Neural cell (in vitro differentiated cells): ENCODE data around the gene ZNF831. TPM values are rescaled to one million over a fixed set of nuclear protein-coding genes. Genes with fewer than 3 reads are reported as not detected.

Experiments used
- H2AFZ ChIP-seq: fragments of 200-600, 300-800 bp; sonication (generic), shearing (Covaris generic); 2 replicates; pipeline ENCODE4 v1.6.0; 2014; ENCODE audit warnings: low read depth, mild to moderate bottlenecking, antibody characterized with exemption, low read length, moderate library complexity
- H3F3A ChIP-seq: fragments of 200-600 bp; shearing (Covaris generic); 2 replicates; pipeline ENCODE4 v1.6.1; 2016; ENCODE audit warnings: mild to moderate bottlenecking, moderate library complexity, mixed read lengths, antibody characterized with exemption, low read length; ENCODE audit not compliant: insufficient read depth, poor library complexity, severe bottlenecking
- H3K27ac ChIP-seq: fragments of 200-600, 300-800 bp; sonication (generic), shearing (Covaris generic); 2 replicates; pipeline ENCODE4 v1.5.1; 2014; ENCODE audit warnings: mild to moderate bottlenecking, low read length, moderate library complexity
- H3K27me3 ChIP-seq: fragments of 300-800, 200-600 bp; sonication (generic), shearing (Covaris generic); 2 replicates; pipeline ENCODE4 v1.6.0; 2014; ENCODE audit warnings: mild to moderate bottlenecking, low read depth, low read length, moderate library complexity; ENCODE audit not compliant: insufficient read depth
- H3K36me3 ChIP-seq: fragments of 300-800, 200-600 bp; sonication (generic), shearing (Covaris generic); 2 replicates; pipeline ENCODE4 v1.5.1; 2014; ENCODE audit warnings: mild to moderate bottlenecking, antibody characterized with exemption, low read length, moderate library complexity; ENCODE audit not compliant: insufficient read depth
- H3K4me2 ChIP-seq: fragments of 300-800, 200-600 bp; sonication (generic), shearing (Covaris generic); 2 replicates; pipeline ENCODE4 v1.6.0; 2014; ENCODE audit warnings: mild to moderate bottlenecking, low read length
- H3K4me3 ChIP-seq: fragments of 300-800, 200-600 bp; sonication (generic), shearing (Covaris generic); 2 replicates; pipeline ENCODE4 v1.5.1; 2014; ENCODE audit warnings: mild to moderate bottlenecking, low read length, moderate library complexity
- H3K79me2 ChIP-seq: fragments of 200-600 bp; shearing (Covaris generic); replicated peaks from 2 replicates; pipeline ENCODE4 v1.6.0; 2014; ENCODE audit warnings: mild to moderate bottlenecking, low read length, moderate library complexity; ENCODE audit not compliant: insufficient read depth
- H3K9ac ChIP-seq: fragments of 300-800, 200-600 bp; sonication (generic), shearing (Covaris generic); 2 replicates; pipeline ENCODE4 v1.6.1; 2016; ENCODE audit warnings: mild to moderate bottlenecking, low read length, mixed read lengths
- H3K9me2 ChIP-seq: fragments of 200-600 bp; shearing (Covaris generic); 2 replicates; pipeline ENCODE4 v1.6.1; 2016; ENCODE audit warnings: mild to moderate bottlenecking, low read length, mixed read lengths; ENCODE audit not compliant: insufficient read depth
- H3K9me3 ChIP-seq: fragments of 200-600, 300-800 bp; sonication (generic), shearing (Covaris generic); 2 replicates; pipeline ENCODE4 v1.6.1; 2016; ENCODE audit warnings: mild to moderate bottlenecking, mixed run types, low read length, moderate library complexity, mixed read lengths
- H4K20me1 ChIP-seq: fragments of 200-600 bp; shearing (Covaris generic); 2 replicates; pipeline ENCODE4 v1.6.1; 2016; ENCODE audit warnings: mild to moderate bottlenecking, mixed run types; ENCODE audit not compliant: insufficient read depth
- EP300 ChIP-seq: fragments of 450-650 bp; conservative IDR thresholded peaks from 2 replicates; pipeline ENCODE4 v1.6.1; 2014; ENCODE audit warnings: antibody characterized with exemption, mild to moderate bottlenecking, moderate library complexity; ENCODE audit not compliant: poor library complexity, severe bottlenecking
- EZH2 ChIP-seq: fragments of 200-600, 300-800 bp; shearing (Covaris generic), sonication (generic); IDR thresholded peaks from 2 replicates; pipeline ENCODE4 v1.6.1; 2014; ENCODE audit warnings: antibody characterized with exemption, low read length, borderline replicate concordance, mild to moderate bottlenecking; ENCODE audit not compliant: insufficient read depth, poor library complexity, severe bottlenecking
- MXI1 ChIP-seq: fragments of 450-650 bp; conservative IDR thresholded peaks from 2 replicates; pipeline ENCODE4 v1.6.1; 2014; ENCODE audit warnings: antibody characterized with exemption, mild to moderate bottlenecking; ENCODE audit not compliant: poor library complexity, severe bottlenecking
- POLR2AphosphoS5 ChIP-seq: IDR thresholded peaks from 2 replicates; pipeline ENCODE4 v1.6.1; 2012
- RAD21 ChIP-seq: fragments of 450-650 bp; conservative IDR thresholded peaks from 2 replicates; pipeline ENCODE4 v1.6.1; 2014; ENCODE audit warnings: antibody characterized with exemption, mild to moderate bottlenecking, moderate library complexity
- REST ChIP-seq: IDR thresholded peaks from 2 replicates; pipeline ENCODE4 v1.6.1; 2012; ENCODE audit warnings: borderline replicate concordance
- SMC3 ChIP-seq: fragments of 450-650 bp; conservative IDR thresholded peaks from 2 replicates; pipeline ENCODE4 v1.6.1; 2014; ENCODE audit warnings: antibody characterized with exemption, mild to moderate bottlenecking, moderate library complexity; ENCODE audit not compliant: poor library complexity
- TAF1 ChIP-seq: IDR thresholded peaks from 2 replicates; pipeline ENCODE4 v1.6.1; 2012; ENCODE audit warnings: low read depth
- polyA plus RNA-seq: library from polyadenylated mRNA; depleted of rRNA; stranded (reverse); fragments of >200 nt; gene quantifications from 2 replicates; pipeline ENCODE4 v1.2.3, GENCODE V29; 2014
- TF ChIP-seq, protein P1 (sequence below): fragments of 450-650 bp; IDR thresholded peaks from 2 replicates; pipeline ENCODE4 v1.5.1; 2014; ENCODE audit warnings: antibody characterized with exemption, mild to moderate bottlenecking, moderate library complexity; ENCODE audit not compliant: poor library complexity, severe bottlenecking

Gene ZNF831
- polyA plus RNA-seq, 1 donor from 2014 or later: not detected

- TF ChIP-seq SMC3 (no peak), EP300 (no peak), TAF1 (no peak), EZH2 (no peak), REST (no peak), MXI1 (no peak), RAD21 (no peak), POLR2AphosphoS5 (no peak)
- TF ChIP-seq, protein P1, sequence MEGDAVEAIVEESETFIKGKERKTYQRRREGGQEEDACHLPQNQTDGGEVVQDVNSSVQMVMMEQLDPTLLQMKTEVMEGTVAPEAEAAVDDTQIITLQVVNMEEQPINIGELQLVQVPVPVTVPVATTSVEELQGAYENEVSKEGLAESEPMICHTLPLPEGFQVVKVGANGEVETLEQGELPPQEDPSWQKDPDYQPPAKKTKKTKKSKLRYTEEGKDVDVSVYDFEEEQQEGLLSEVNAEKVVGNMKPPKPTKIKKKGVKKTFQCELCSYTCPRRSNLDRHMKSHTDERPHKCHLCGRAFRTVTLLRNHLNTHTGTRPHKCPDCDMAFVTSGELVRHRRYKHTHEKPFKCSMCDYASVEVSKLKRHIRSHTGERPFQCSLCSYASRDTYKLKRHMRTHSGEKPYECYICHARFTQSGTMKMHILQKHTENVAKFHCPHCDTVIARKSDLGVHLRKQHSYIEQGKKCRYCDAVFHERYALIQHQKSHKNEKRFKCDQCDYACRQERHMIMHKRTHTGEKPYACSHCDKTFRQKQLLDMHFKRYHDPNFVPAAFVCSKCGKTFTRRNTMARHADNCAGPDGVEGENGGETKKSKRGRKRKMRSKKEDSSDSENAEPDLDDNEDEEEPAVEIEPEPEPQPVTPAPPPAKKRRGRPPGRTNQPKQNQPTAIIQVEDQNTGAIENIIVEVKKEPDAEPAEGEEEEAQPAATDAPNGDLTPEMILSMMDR: no peak
- Histone ChIP-seq H3K4me2 (no peak overlapping the region), H2AFZ (no peak overlapping the region)
Measured at GRCh38 chr20:59157064-59157463, 6.6 kb upstream of the ZNF831 start.

DNA sequence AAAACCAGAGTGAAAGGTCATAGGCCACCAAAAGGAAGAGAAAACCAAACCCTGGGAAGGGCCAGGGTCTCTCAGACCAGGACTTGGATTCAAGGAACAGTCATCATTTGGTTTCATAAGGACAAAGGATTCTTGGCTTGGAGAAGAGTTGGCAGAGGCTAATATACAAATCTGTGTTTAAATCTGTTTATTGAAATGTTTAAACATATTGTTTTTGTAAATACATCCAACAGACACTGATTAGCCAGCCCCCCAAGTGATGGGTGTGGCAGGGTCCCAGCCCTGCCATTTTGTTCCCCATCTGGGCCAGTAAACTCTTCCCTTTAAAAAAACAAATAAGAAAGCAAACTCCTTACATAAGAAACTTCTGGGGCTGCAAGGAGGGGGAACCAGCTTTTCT lies 6.1 kb upstream of the ZNF831 start:
- H3K9ac ChIP-seq: no peak overlapping the region
- TF ChIP-seq TAF1 (no peak), REST (no peak), EZH2 (no peak), RAD21 (no peak), SMC3 (no peak), MXI1 (no peak), EP300 (no peak), POLR2AphosphoS5 (no peak)
- TF ChIP-seq, protein P1: no peak
- H3K4me2 ChIP-seq: no peak overlapping the region
- no peaks in the 10 kb centered on the region for H3K27me3 ChIP-seq
- no peak overlapping the region for H3K4me3 ChIP-seq
- H3K27ac ChIP-seq: no peak overlapping the region
- H3K79me2 ChIP-seq: no peaks in the 10 kb centered on the region
- H2AFZ ChIP-seq: no peak overlapping the region
- H3K36me3 ChIP-seq: no peaks in the 10 kb centered on the region
- no peaks in the 10 kb centered on the region for H4K20me1 ChIP-seq
- H3K9me3 ChIP-seq: no peaks in the 10 kb centered on the region
- H3F3A ChIP-seq: no peaks in the 10 kb centered on the region
- H3K9me2 ChIP-seq: no peaks in the 10 kb centered on the region

More at GRCh38 chr20:59157064-59157463, 6.6 kb upstream of the ZNF831 start:
- no peaks in the 10 kb centered on the region for H3K27me3 ChIP-seq
- no peaks in the 10 kb centered on the region for H3F3A ChIP-seq
- H3K9ac ChIP-seq: no peak overlapping the region
- no peak overlapping the region for H3K4me3 ChIP-seq
- no peaks in the 10 kb centered on the region for H3K79me2 ChIP-seq
- no peaks in the 10 kb centered on the region for H3K9me2 ChIP-seq
- H3K27ac ChIP-seq: no peak overlapping the region
- no peaks in the 10 kb centered on the region for H4K20me1 ChIP-seq
- no peaks in the 10 kb centered on the region for H3K36me3 ChIP-seq
- H3K9me3 ChIP-seq: no peaks in the 10 kb centered on the region
